ENCODE data around the gene RAB30. TPM values are rescaled to one million over a fixed set of nuclear protein-coding genes. Genes with fewer than 3 reads are reported as not detected.

Gene RAB30
- total RNA-seq, 1 experiment from 2014 or later = 6.2 TPM

DNA sequence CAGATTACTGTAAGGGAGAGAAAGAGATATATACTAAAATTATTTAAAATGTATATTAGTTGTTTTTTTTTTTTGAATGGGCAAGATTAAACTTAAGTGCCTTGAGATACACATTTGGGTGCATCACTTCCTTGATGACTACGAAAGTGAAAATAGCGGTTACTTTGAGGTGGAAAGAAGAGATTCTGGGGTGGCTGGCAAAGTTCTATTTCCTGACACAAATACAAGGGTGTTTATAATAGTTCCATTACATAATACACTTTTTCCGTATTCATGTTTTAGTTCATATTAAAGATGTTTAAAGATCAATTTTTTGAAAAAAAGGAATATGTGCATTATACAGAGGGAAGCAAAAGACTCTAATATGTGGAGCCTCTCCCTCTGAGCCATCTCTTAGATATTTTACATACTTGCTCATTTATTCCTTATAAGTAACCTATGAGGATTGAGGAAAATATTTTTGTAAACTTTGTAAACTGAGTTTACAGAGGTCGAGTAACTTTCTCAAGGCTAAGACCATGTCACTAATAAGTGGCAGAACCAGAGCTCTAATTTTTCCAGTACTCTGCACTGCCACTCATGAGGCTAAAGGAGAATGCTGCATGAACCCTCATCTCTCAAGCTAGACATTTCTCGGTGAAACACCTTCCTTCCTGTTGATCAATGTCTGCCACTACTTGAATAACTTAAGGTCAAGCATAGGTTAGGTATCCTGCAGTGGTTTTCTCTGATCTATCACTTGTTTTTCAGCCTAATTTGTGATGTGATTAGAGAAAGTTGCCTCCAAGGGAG is 111.5 kb downstream of the RAB30 start:
- Mint-ChIP-seq H3K4me1 (peaks cover 12% of the 10 kb centered on the region), H3K27ac (no peak overlapping the region), H3K9me3 (peaks cover 9% of the 10 kb centered on the region), H3K36me3 (peaks cover 3% of the 10 kb centered on the region), H3K4me3 (no peak overlapping the region), H3K27me3 (ENCODE audit: low read depth) (no peaks in the 10 kb centered on the region)
- ChIA-PET POLR2A (no interaction called here), CTCF (interaction anchor here (0.8 to 1.1 kb wide), 3 partner anchors 33 to 259 kb away, joined by 3 read pairs; no protein-coding TSS in a partner anchor)
- TF ChIP-seq CREB1 (CRISPR knock-in tag; IDR thresholded peaks at IDR 0.05) = no peak
- TF ChIP-seq TEAD1 (CRISPR knock-in tag; IDR thresholded peaks at IDR 0.05) = no peak
- TF ChIP-seq, protein P1, sequence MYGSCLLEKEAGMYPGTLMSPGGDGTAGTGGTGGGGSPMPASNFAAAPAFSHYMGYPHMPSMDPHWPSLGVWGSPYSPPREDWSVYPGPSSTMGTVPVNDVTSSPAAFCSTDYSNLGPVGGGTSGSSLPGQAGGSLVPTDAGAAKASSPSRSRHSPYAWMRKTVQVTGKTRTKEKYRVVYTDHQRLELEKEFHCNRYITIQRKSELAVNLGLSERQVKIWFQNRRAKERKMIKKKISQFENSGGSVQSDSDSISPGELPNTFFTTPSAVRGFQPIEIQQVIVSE (CRISPR knock-in tag; IDR thresholded peaks at IDR 0.05; ENCODE audit: borderline replicate concordance) = no peak
- TF ChIP-seq, protein P2, sequence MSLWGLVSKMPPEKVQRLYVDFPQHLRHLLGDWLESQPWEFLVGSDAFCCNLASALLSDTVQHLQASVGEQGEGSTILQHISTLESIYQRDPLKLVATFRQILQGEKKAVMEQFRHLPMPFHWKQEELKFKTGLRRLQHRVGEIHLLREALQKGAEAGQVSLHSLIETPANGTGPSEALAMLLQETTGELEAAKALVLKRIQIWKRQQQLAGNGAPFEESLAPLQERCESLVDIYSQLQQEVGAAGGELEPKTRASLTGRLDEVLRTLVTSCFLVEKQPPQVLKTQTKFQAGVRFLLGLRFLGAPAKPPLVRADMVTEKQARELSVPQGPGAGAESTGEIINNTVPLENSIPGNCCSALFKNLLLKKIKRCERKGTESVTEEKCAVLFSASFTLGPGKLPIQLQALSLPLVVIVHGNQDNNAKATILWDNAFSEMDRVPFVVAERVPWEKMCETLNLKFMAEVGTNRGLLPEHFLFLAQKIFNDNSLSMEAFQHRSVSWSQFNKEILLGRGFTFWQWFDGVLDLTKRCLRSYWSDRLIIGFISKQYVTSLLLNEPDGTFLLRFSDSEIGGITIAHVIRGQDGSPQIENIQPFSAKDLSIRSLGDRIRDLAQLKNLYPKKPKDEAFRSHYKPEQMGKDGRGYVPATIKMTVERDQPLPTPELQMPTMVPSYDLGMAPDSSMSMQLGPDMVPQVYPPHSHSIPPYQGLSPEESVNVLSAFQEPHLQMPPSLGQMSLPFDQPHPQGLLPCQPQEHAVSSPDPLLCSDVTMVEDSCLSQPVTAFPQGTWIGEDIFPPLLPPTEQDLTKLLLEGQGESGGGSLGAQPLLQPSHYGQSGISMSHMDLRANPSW (CRISPR knock-in tag; conservative IDR thresholded peaks at IDR 0.05; ENCODE audit: low read depth) = no peak
- TF ChIP-seq, protein P3, sequence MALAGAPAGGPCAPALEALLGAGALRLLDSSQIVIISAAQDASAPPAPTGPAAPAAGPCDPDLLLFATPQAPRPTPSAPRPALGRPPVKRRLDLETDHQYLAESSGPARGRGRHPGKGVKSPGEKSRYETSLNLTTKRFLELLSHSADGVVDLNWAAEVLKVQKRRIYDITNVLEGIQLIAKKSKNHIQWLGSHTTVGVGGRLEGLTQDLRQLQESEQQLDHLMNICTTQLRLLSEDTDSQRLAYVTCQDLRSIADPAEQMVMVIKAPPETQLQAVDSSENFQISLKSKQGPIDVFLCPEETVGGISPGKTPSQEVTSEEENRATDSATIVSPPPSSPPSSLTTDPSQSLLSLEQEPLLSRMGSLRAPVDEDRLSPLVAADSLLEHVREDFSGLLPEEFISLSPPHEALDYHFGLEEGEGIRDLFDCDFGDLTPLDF (CRISPR knock-in tag; IDR thresholded peaks at IDR 0.05) = no peak
- TF ChIP-seq, protein P4, sequence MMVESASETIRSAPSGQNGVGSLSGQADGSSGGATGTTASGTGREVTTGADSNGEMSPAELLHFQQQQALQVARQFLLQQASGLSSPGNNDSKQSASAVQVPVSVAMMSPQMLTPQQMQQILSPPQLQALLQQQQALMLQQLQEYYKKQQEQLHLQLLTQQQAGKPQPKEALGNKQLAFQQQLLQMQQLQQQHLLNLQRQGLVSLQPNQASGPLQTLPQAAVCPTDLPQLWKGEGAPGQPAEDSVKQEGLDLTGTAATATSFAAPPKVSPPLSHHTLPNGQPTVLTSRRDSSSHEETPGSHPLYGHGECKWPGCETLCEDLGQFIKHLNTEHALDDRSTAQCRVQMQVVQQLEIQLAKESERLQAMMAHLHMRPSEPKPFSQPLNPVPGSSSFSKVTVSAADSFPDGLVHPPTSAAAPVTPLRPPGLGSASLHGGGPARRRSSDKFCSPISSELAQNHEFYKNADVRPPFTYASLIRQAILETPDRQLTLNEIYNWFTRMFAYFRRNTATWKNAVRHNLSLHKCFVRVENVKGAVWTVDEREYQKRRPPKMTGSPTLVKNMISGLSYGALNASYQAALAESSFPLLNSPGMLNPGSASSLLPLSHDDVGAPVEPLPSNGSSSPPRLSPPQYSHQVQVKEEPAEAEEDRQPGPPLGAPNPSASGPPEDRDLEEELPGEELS (CRISPR knock-in tag; IDR thresholded peaks at IDR 0.05) = no peak
- TF ChIP-seq, protein P5, sequence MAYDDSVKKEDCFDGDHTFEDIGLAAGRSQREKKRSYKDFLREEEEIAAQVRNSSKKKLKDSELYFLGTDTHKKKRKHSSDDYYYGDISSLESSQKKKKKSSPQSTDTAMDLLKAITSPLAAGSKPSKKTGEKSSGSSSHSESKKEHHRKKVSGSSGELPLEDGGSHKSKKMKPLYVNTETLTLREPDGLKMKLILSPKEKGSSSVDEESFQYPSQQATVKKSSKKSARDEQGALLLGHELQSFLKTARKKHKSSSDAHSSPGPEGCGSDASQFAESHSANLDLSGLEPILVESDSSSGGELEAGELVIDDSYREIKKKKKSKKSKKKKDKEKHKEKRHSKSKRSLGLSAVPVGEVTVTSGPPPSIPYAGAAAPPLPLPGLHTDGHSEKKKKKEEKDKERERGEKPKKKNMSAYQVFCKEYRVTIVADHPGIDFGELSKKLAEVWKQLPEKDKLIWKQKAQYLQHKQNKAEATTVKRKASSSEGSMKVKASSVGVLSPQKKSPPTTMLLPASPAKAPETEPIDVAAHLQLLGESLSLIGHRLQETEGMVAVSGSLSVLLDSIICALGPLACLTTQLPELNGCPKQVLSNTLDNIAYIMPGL (CRISPR knock-in tag; IDR thresholded peaks at IDR 0.05) = no peak
- no peak for TF ChIP-seq NFYB (CRISPR knock-in tag; conservative IDR thresholded peaks at IDR 0.05; ENCODE audit: low read depth)
- TF ChIP-seq SP1 (CRISPR knock-in tag; conservative IDR thresholded peaks at IDR 0.05) = no peak
- TF ChIP-seq, protein P6, sequence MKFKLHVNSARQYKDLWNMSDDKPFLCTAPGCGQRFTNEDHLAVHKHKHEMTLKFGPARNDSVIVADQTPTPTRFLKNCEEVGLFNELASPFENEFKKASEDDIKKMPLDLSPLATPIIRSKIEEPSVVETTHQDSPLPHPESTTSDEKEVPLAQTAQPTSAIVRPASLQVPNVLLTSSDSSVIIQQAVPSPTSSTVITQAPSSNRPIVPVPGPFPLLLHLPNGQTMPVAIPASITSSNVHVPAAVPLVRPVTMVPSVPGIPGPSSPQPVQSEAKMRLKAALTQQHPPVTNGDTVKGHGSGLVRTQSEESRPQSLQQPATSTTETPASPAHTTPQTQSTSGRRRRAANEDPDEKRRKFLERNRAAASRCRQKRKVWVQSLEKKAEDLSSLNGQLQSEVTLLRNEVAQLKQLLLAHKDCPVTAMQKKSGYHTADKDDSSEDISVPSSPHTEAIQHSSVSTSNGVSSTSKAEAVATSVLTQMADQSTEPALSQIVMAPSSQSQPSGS (CRISPR knock-in tag; IDR thresholded peaks at IDR 0.05; ENCODE audit: borderline replicate concordance, low read depth) = no peak
- TF ChIP-seq, protein P7, sequence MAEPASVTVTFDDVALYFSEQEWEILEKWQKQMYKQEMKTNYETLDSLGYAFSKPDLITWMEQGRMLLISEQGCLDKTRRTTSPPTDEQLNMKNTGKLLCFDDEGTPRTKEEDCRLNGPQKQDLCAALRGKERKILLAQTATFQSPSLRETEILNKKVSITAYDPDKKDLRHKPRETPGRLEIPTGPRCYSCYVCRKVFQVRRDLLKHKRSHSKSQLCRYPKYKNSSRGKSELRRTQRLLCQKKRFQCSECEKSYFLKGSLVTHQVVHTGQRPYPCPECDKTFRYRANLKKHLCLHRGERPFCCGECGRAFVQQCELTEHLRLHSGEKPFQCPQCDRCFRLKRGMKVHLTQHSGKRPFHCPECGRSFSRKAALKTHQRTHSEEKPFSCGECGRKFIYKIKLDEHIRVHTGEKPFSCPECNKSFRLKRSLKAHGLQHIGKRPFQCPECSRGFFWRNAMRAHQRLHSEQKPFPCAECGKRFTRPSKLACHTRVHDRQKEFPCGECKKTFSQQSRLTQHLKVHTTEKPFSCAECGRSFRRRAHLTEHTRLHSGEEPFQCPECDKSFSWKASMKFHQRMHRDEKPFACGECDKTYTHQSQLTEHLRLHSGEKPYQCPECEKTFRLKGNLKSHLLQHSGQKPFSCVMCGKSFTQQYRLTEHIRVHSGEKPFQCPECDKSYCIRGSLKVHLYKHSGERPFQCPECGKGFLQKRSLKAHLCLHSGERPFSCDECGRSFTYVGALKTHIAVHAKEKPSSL (CRISPR knock-in tag; conservative IDR thresholded peaks at IDR 0.05) = no peak
- no peak for TF ChIP-seq SMAD3 (CRISPR knock-in tag; IDR thresholded peaks at IDR 0.05; ENCODE audit: borderline replicate concordance)
- TF ChIP-seq TEAD4 (CRISPR knock-in tag; IDR thresholded peaks at IDR 0.05) = no peak
- TF ChIP-seq ZNF423 (CRISPR knock-in tag; IDR thresholded peaks at IDR 0.05) = no peak
- TF ChIP-seq RORB (CRISPR knock-in tag; IDR thresholded peaks at IDR 0.05) = no peak
- TF ChIP-seq ZNF232 (CRISPR knock-in tag; IDR thresholded peaks at IDR 0.05) = no peak
- TF ChIP-seq, protein P8, sequence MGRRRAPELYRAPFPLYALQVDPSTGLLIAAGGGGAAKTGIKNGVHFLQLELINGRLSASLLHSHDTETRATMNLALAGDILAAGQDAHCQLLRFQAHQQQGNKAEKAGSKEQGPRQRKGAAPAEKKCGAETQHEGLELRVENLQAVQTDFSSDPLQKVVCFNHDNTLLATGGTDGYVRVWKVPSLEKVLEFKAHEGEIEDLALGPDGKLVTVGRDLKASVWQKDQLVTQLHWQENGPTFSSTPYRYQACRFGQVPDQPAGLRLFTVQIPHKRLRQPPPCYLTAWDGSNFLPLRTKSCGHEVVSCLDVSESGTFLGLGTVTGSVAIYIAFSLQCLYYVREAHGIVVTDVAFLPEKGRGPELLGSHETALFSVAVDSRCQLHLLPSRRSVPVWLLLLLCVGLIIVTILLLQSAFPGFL (CRISPR knock-in tag; IDR thresholded peaks at IDR 0.05; ENCODE audit: borderline replicate concordance) = no peak
- no peak for DNase-seq (ENCODE audit: low spot score)
- no peak for ATAC-seq

Measured in WTC11 (cell line).